Right cardiac atrium (tissue), 5 donors: ENCODE measurements around the gene DNAH8. TPM values are rescaled to one million over a fixed set of nuclear protein-coding genes. Genes with fewer than 3 reads are reported as not detected.

Experiments
- ATAC-seq, 2 donors: fragments of 200-7000 bp; cut with Tn5 transposase; one replicate each; pipeline versions ENCODE4 v1.8.0 to v1.9.1; 2020; ENCODE audit warnings: moderate library complexity in 2 of 2, mild to moderate bottlenecking in 1 of 2
- DNase-seq, 3 donors: peaks; one replicate each; pipeline ENCODE4 v3.0.0-alpha.2; 2020
- H3K27ac ChIP-seq: one replicate; pipeline ENCODE4 v1.5.1; 2013; ENCODE audit warnings: mild to moderate bottlenecking, low read length, control low read depth, moderate library complexity
- H3K27me3 ChIP-seq: one replicate; pipeline ENCODE4 v1.6.1; 2013; ENCODE audit not compliant: control insufficient read depth, insufficient read depth
- H3K4me1 ChIP-seq: one replicate; pipeline ENCODE4 v1.6.1; 2013; ENCODE audit warnings: low read length; ENCODE audit not compliant: control insufficient read depth, insufficient read depth
- H3K4me3 ChIP-seq: one replicate; pipeline ENCODE4 v1.5.1; 2013; ENCODE audit warnings: low read length, control low read depth
- H3K9me3 ChIP-seq: one replicate; pipeline ENCODE4 v1.6.1; 2013; ENCODE audit warnings: low read length; ENCODE audit not compliant: control insufficient read depth
- WGBS: extraction: QIAGEN DNeasy Blood & Tissue Kit; methylation state at CpG from one replicate; pipeline ENCODE4 v1.1.7; 2013; 5-methylcytosine and 5-hydroxymethylcytosine counted together
- intact Hi-C, 4 donors: fragments of 100-400 bp; cut with DNase I; formaldehyde crosslinking; loops; one replicate each; pipeline versions ENCODE4 v1.11.0 to v1.14.0; 2022 to 2023
- polyA plus RNA-seq: library from polyadenylated mRNA; stranded (reverse); fragments of 200-250 nt; gene quantifications from one replicate; pipeline ENCODE4 v1.2.3, GENCODE V29; 2013
- total RNA-seq, 4 donors: library from RNA; stranded (reverse); fragmentation: NEBNext Ultra II Directional; extraction: Animal tissue kit (Norgen Biotek cat#: 25700); gene quantifications; one replicate each; pipeline ENCODE4 v1.2.1, GENCODE V29; 2021
- donor health status: healthy with polysubstance abuse.
- donor health status: DM: no; HTN: yes; CAD: no.
- donor health status: DM: no; HTN: no; CAD: no.
- donor health status: DM: no; HTN: yes; CAD: no; lungs with severe emphysema.
- donor health status: DM: yes; HTN: yes; CAD: no.

The DNAH8 gene
- total and polyA plus RNA-seq, 5 donors, result not detected

GRCh38 chr6:38755874-38756273 lies 40.8 kb downstream of the DNAH8 start:
- no peak overlapping the region for H3K27ac ChIP-seq
- H3K27me3 ChIP-seq, result no peaks in the 10 kb centered on the region
- ATAC-seq (no peak), DNase-seq (no peak)
- no peak overlapping the region for H3K4me3 ChIP-seq
- WGBS, result 82% methylated on average over 2 of the region's 2 CpGs
- no peaks in the 10 kb centered on the region for H3K4me1 ChIP-seq
- intact Hi-C loops, result no loop called here
- H3K9me3 ChIP-seq, result no peaks in the 10 kb centered on the region

- 64% methylated on average over 1 of the region's 1 CpG for WGBS
- H3K27me3 ChIP-seq, result no peaks in the 10 kb centered on the region
- no peak overlapping the region for H3K4me3 ChIP-seq
- no peaks in the 10 kb centered on the region for H3K4me1 ChIP-seq
- no peak for ATAC-seq
- DNase-seq, result no peak
- H3K27ac ChIP-seq, result no peak overlapping the region
- intact Hi-C loops, result no loop called here
- no peaks in the 10 kb centered on the region for H3K9me3 ChIP-seq
These were observed 45.0 kb downstream of the DNAH8 start for GRCh38 chr6:38760097-38760496.

GRCh38 chr6:38762848-38763247 lies 47.7 kb downstream of the DNAH8 start:
- Histone ChIP-seq H3K4me1 (no peaks in the 10 kb centered on the region), H3K27ac (no peak overlapping the region), H3K27me3 (no peaks in the 10 kb centered on the region), H3K4me3 (no peak overlapping the region), H3K9me3 (no peaks in the 10 kb centered on the region)
- intact Hi-C loops, result no loop called here
- ATAC-seq, result no peak
- no peak for DNase-seq

GRCh38 chr6:38767560-38767959 lies 52.4 kb downstream of the DNAH8 start:
- Histone ChIP-seq H3K4me1 (no peaks in the 10 kb centered on the region), H3K9me3 (no peaks in the 10 kb centered on the region), H3K27ac (no peak overlapping the region), H3K27me3 (no peaks in the 10 kb centered on the region), H3K4me3 (no peak overlapping the region)
- 90% methylated on average over 2 of the region's 2 CpGs for WGBS
- ATAC-seq (no peak), DNase-seq (no peak)
- intact Hi-C loops, result no loop called here

- no peak overlapping the region for H3K4me3 ChIP-seq
- DNase-seq, result no peak
- intact Hi-C loops, result no loop called here
These were observed 58.2 kb downstream of the DNAH8 start for GRCh38 chr6:38773338-38773737.

GRCh38 chr6:38774929-38775707 lies 60.0 kb downstream of the DNAH8 start:
- no peak overlapping the region for H3K27ac ChIP-seq
- 81% methylated on average over 5 of the region's 5 CpGs for WGBS
- H3K4me3 ChIP-seq, result no peak overlapping the region
- H3K9me3 ChIP-seq, result no peaks in the 10 kb centered on the region
- peaks cover 2% of the 10 kb centered on the region for H3K27me3 ChIP-seq
- intact Hi-C loops, result no loop called here
- no peaks in the 10 kb centered on the region for H3K4me1 ChIP-seq
- no peak for DNase-seq
- no peak for ATAC-seq

More at GRCh38 chr6:38773338-38773737, 58.2 kb downstream of the DNAH8 start:
- no peak for ATAC-seq
- Histone ChIP-seq H3K27me3 (peaks cover 2% of the 10 kb centered on the region), H3K4me1 (no peaks in the 10 kb centered on the region), H3K27ac (no peak overlapping the region), H3K9me3 (no peaks in the 10 kb centered on the region)
- 69% methylated on average over 3 of the region's 3 CpGs for WGBS

- Histone ChIP-seq H3K27me3 (peaks cover 2% of the 10 kb centered on the region), H3K9me3 (no peaks in the 10 kb centered on the region), H3K4me1 (no peaks in the 10 kb centered on the region), H3K27ac (no peak overlapping the region), H3K4me3 (no peak overlapping the region)
- 97% methylated on average over 1 of the region's 1 CpG for WGBS
- ATAC-seq, result no peak
- intact Hi-C loops, result no loop called here
- no peak for DNase-seq
These were observed 60.8 kb downstream of the DNAH8 start for GRCh38 chr6:38775870-38776269.

GRCh38 chr6:38776515-38776914 lies 61.4 kb downstream of the DNAH8 start:
- H3K9me3 ChIP-seq, result no peaks in the 10 kb centered on the region
- intact Hi-C loops, result no loop called here
- peaks cover 2% of the 10 kb centered on the region for H3K27me3 ChIP-seq
- ATAC-seq (no peak), DNase-seq (no peak)
- H3K27ac ChIP-seq, result no peak overlapping the region
- H3K4me3 ChIP-seq, result no peak overlapping the region
- 54% methylated on average over 1 of the region's 1 CpG for WGBS
- no peaks in the 10 kb centered on the region for H3K4me1 ChIP-seq

GRCh38 chr6:38779310-38780062 lies 64.4 kb downstream of the DNAH8 start:
- WGBS, result 83% methylated on average over 4 of the region's 4 CpGs
- H3K27me3 ChIP-seq, result peaks cover 2% of the 10 kb centered on the region

GRCh38 chr6:38782616-38783015 lies 67.5 kb downstream of the DNAH8 start:
- no peak overlapping the region for H3K4me3 ChIP-seq
- no peaks in the 10 kb centered on the region for H3K4me1 ChIP-seq
- no peak overlapping the region for H3K27ac ChIP-seq
- no peak for DNase-seq
- no peak for ATAC-seq
- no peaks in the 10 kb centered on the region for H3K9me3 ChIP-seq
- WGBS, result 63% methylated on average over 2 of the region's 2 CpGs
- intact Hi-C loops, result no loop called here
- peaks cover 4% of the 10 kb centered on the region for H3K27me3 ChIP-seq

More at GRCh38 chr6:38779310-38780062, 64.4 kb downstream of the DNAH8 start:
- Histone ChIP-seq H3K4me3 (no peak overlapping the region), H3K27ac (no peak overlapping the region), H3K9me3 (no peaks in the 10 kb centered on the region), H3K4me1 (no peaks in the 10 kb centered on the region)
- intact Hi-C loops, result no loop called here
- DNase-seq, result no peak
- no peak for ATAC-seq

- ATAC-seq, result no peak
These were observed 68.5 kb downstream of the DNAH8 start for GRCh38 chr6:38783443-38784228.

More at GRCh38 chr6:38783443-38784228, 68.5 kb downstream of the DNAH8 start:
- no peak overlapping the region for H3K4me3 ChIP-seq
- no peaks in the 10 kb centered on the region for H3K9me3 ChIP-seq
- WGBS, result 52% methylated on average over 11 of the region's 11 CpGs
- intact Hi-C loops, result no loop called here
- no peak overlapping the region for H3K27ac ChIP-seq
- peaks cover 3% of the 10 kb centered on the region for H3K27me3 ChIP-seq
- no peaks in the 10 kb centered on the region for H3K4me1 ChIP-seq
- DNase-seq, result no peak
